NCI-H526 (cell line): ENCODE data around the gene PHLPP1.
"Not testable (repeated sequence)": the region's sequence is repeated elsewhere in the genome, so short reads cannot be mapped to it uniquely, and the experiment has no call there.

Experiments used
- DNase-seq, 2 experiments: peaks; one replicate each; lab custom pipeline; 2025; lab: John Stamatoyannopoulos, UW

PHLPP1 gene

GRCh38 chr18:62773691-62774090 lies 58.4 kb downstream of the PHLPP1 start:
- no peak for DNase-seq

- DNase-seq, result no peak
Observed at GRCh38 chr18:62776024-62776570, 60.8 kb downstream of the PHLPP1 start.

GRCh38 chr18:62777814-62778213 lies 62.5 kb downstream of the PHLPP1 start:
- no peak for DNase-seq

- no peak for DNase-seq
Observed at GRCh38 chr18:62778976-62779869, 63.9 kb downstream of the PHLPP1 start.

- DNase-seq, result no peak
Observed at GRCh38 chr18:62781262-62781661, 65.9 kb downstream of the PHLPP1 start.

GRCh38 chr18:62781893-62782292 lies 66.6 kb downstream of the PHLPP1 start:
- DNase-seq, result no peak

GRCh38 chr18:62784338-62784965 lies 69.1 kb downstream of the PHLPP1 start:
- DNase-seq, result no peak

GRCh38 chr18:62784966-62785413 lies 69.6 kb downstream of the PHLPP1 start:
- DNase-seq, result no peak

- no peak for DNase-seq
Observed at GRCh38 chr18:62786689-62787088, 71.3 kb downstream of the PHLPP1 start.

GRCh38 chr18:62788111-62788510 lies 72.8 kb downstream of the PHLPP1 start:
- no peak for DNase-seq

GRCh38 chr18:62788876-62789275 lies 73.5 kb downstream of the PHLPP1 start:
- peak in 1 of 2 experiments; percentile 30 for DNase-seq

- no peak for DNase-seq
Observed at GRCh38 chr18:62790871-62791772, 75.8 kb downstream of the PHLPP1 start.

GRCh38 chr18:62792016-62792415 lies 76.7 kb downstream of the PHLPP1 start:
- DNase-seq, result no peak

GRCh38 chr18:62795813-62796212 lies 80.5 kb downstream of the PHLPP1 start:
- DNase-seq, result no peak

GRCh38 chr18:62796216-62796621 lies 80.9 kb downstream of the PHLPP1 start:
- DNase-seq, result no peak

GRCh38 chr18:62797329-62797728 lies 82.0 kb downstream of the PHLPP1 start:
- no peak for DNase-seq

- DNase-seq, result no peak
Observed at GRCh38 chr18:62799977-62800376, 84.6 kb downstream of the PHLPP1 start.

GRCh38 chr18:62802523-62802922 lies 87.2 kb downstream of the PHLPP1 start:
- no peak for DNase-seq

- DNase-seq, result no peak
Observed at GRCh38 chr18:62807396-62807795, 92.1 kb downstream of the PHLPP1 start.

- DNase-seq, result no peak
Observed at GRCh38 chr18:62808123-62808522, 92.8 kb downstream of the PHLPP1 start.

- DNase-seq, result not testable (repeated sequence)
Observed at GRCh38 chr18:62809445-62809844, 94.1 kb downstream of the PHLPP1 start.

- DNase-seq, result no peak
Observed at GRCh38 chr18:62809900-62810299, 94.6 kb downstream of the PHLPP1 start.
